Endothelial cell of umbilical vein (primary cell): ENCODE measurements around the gene EVI2B. TPM values are rescaled to one million over a fixed set of nuclear protein-coding genes. Genes with fewer than 3 reads are reported as not detected.

Experiments
- BruUV-seq: library from RNA; stranded (reverse); fragments of 400-500 nt; replicated peaks from 2 replicates; lab custom pipeline; 2021; lab: Mats Ljungman, UMichigan
- CTCF ChIA-PET: fragments of 300-600, 350-600 bp; sonication (Branson Sonifier 250); formaldehyde crosslinking; loops from one replicate; lab custom pipeline; 2021; ENCODE audit warnings: antibody characterized with exemption, inconsistent platforms; lab: Charles Lee
- POLR2A ChIA-PET: fragments of 300-600, 350-600 bp; sonication (Branson Sonifier 250); formaldehyde crosslinking; loops from one replicate; lab custom pipeline; 2021; ENCODE audit warnings: antibody characterized with exemption, inconsistent platforms; lab: Charles Lee
- DNase-seq: peaks from one replicate; pipeline ENCODE4 v3.0.0-alpha.2; 2011; ENCODE audit warnings: low read depth, low spot score
- FAIRE-seq: peaks from 2 replicates; lab custom pipeline; 2011; peaks lifted over from hg19 to GRCh38; lab: Jason Lieb, UNC
- H2AFZ ChIP-seq: 2 replicates; pipeline ENCODE4 v1.6.0; 2012; ENCODE audit warnings: low read depth, low read length, control low read depth, inconsistent platforms
- H3K27ac ChIP-seq: 2 replicates; pipeline ENCODE4 v1.5.1; 2011; ENCODE audit warnings: low read depth, mild to moderate bottlenecking, control low read depth, low read length, moderate library complexity; ENCODE audit not compliant: insufficient read depth
- H3K27me3 ChIP-seq, 2 experiments: 2 replicates each; pipeline versions ENCODE4 v1.6.0 to v1.6.1; 2011; ENCODE audit warnings: low read length in 2 of 2, mixed read lengths in 1 of 2; ENCODE audit not compliant: control insufficient read depth in 2 of 2, insufficient read depth in 2 of 2
- H3K36me3 ChIP-seq, 2 experiments: 2 replicates in 1 of 2; 3 replicates in 1 of 2; pipeline ENCODE4 v1.5.1; 2011; ENCODE audit warnings: low read length in 2 of 2, mild to moderate bottlenecking in 1 of 2, moderate library complexity in 1 of 2; ENCODE audit not compliant: control insufficient read depth in 2 of 2, insufficient read depth in 2 of 2; ENCODE audit errors: extremely low read depth in 1 of 2
- H3K4me1 ChIP-seq: 3 replicates; pipeline ENCODE4 v1.5.1; 2011; ENCODE audit warnings: mild to moderate bottlenecking, low read length; ENCODE audit not compliant: control insufficient read depth, insufficient read depth; ENCODE audit errors: extremely low read depth
- H3K4me2 ChIP-seq: 2 replicates; pipeline ENCODE4 v1.6.1; 2011; ENCODE audit warnings: low read length, control low read depth, mixed read lengths; ENCODE audit not compliant: insufficient read depth
- H3K4me3 ChIP-seq, 3 experiments: fragments of 200-600 bp in 1 of 3; sonication (generic), shearing (Covaris generic) in 1 of 3; replicated peaks in 1 of 3; 2 replicates each; pipeline ENCODE4 v1.5.1; 2011 to 2016; ENCODE audit warnings: control low read depth in 3 of 3, low read length in 3 of 3, mild to moderate bottlenecking in 2 of 3, inconsistent platforms in 1 of 3, low read depth in 1 of 3, moderate library complexity in 1 of 3; ENCODE audit not compliant: insufficient read depth in 1 of 3
- H3K79me2 ChIP-seq: 2 replicates; pipeline ENCODE4 v1.6.0; 2012; ENCODE audit warnings: low read length, inconsistent platforms; ENCODE audit not compliant: control insufficient read depth, insufficient read depth
- H3K9ac ChIP-seq: replicated peaks from 2 replicates; pipeline ENCODE3; 2011; ENCODE audit warnings: low read length, control low read depth; ENCODE audit not compliant: insufficient read depth; ENCODE audit errors: extremely low read depth
- H3K9me1 ChIP-seq: replicated peaks from 3 replicates; pipeline ENCODE4 v1.6.0; 2011; ENCODE audit warnings: mild to moderate bottlenecking, low read length; ENCODE audit not compliant: control insufficient read depth, insufficient read depth; ENCODE audit errors: extremely low read depth
- H3K9me3 ChIP-seq: replicated peaks from 2 replicates; pipeline ENCODE4 v1.5.1; 2012; ENCODE audit warnings: low read length, inconsistent platforms; ENCODE audit not compliant: control insufficient read depth, insufficient read depth
- H4K20me1 ChIP-seq: replicated peaks from 2 replicates; pipeline ENCODE3; 2011; ENCODE audit warnings: mild to moderate bottlenecking, low read length; ENCODE audit not compliant: control insufficient read depth, insufficient read depth; ENCODE audit errors: extremely low read depth
- FOS ChIP-seq: IDR thresholded peaks from 2 replicates; pipeline ENCODE4 v1.6.1; 2011; ENCODE audit warnings: mild to moderate bottlenecking, low read length, moderate library complexity, borderline replicate concordance; ENCODE audit not compliant: insufficient read depth
- GATA2 ChIP-seq: IDR thresholded peaks from 2 replicates; pipeline ENCODE4 v1.7.0; 2011; ENCODE audit warnings: low read depth, mild to moderate bottlenecking, moderate library complexity, mixed read lengths, low read length; ENCODE audit not compliant: insufficient read length, insufficient read depth
- JUN ChIP-seq: IDR thresholded peaks from 2 replicates; pipeline ENCODE4 v1.6.1; 2011; ENCODE audit warnings: borderline replicate concordance, low read depth; ENCODE audit not compliant: insufficient read length, insufficient read depth
- MYC ChIP-seq: IDR thresholded peaks from one replicate; pipeline ENCODE4 v1.6.1; 2011; ENCODE audit warnings: mild to moderate bottlenecking, low read depth, low read length
- POLR2A ChIP-seq: IDR thresholded peaks from 2 replicates; pipeline ENCODE4 v1.6.1; 2012; ENCODE audit warnings: low read depth, mild to moderate bottlenecking, control low read depth, low read length
- POLR2AphosphoS5 ChIP-seq: IDR thresholded peaks from 2 replicates; pipeline ENCODE4 v1.6.1; 2012; ENCODE audit warnings: low read depth, mild to moderate bottlenecking, control low read depth, low read length, moderate library complexity; ENCODE audit not compliant: insufficient read depth
- dilution Hi-C: fragments of 300-500 bp; cut with MboI; formaldehyde crosslinking; loops from one replicate; pipeline ENCODE4 v1.15.0; 2019; ENCODE audit warnings: low sequenced_read_pairs; ENCODE audit not compliant: extremely low pct_ligation_motif_present
- intact Hi-C: fragments of 100-400 bp; cut with micrococcal nuclease; formaldehyde crosslinking; loops from one replicate; pipeline ENCODE4 v1.10.0; 2022
- polyA plus RNA-seq, 4 experiments: library from polyadenylated mRNA; depleted of rRNA in 3 of 4; stranded (reverse) in 3 of 4; unstranded in 1 of 4; fragments of >200 nt; gene quantifications; 2 replicates each; pipeline versions ENCODE4 v1.2.1 to v1.2.3, GENCODE V29; 2011 to 2012; ENCODE audit warnings: missing spikeins in 1 of 4
- total RNA-seq: library from RNA; stranded (reverse); gene quantifications from 2 replicates; pipeline ENCODE4 v1.2.3, GENCODE V29; 2021
- TF ChIP-seq, protein P1 (sequence below), 2 donors: IDR thresholded peaks; 1 replicate in 1 of 2; 2 replicates in 1 of 2; pipeline ENCODE4 v1.5.1; 2011; ENCODE audit warnings: low read length in 2 of 2, mild to moderate bottlenecking in 2 of 2, moderate library complexity in 2 of 2, control low read depth in 1 of 2, inconsistent platforms in 1 of 2, low read depth in 1 of 2; ENCODE audit not compliant: insufficient read depth in 1 of 2; ENCODE audit errors: extremely low read depth in 1 of 2

The EVI2B gene
- total and polyA plus RNA-seq, 2 donors (not counting 3 experiments of a cell fraction or from before 2014, with no cell fraction given), result 1.7 to 1.9 TPM

DNA sequence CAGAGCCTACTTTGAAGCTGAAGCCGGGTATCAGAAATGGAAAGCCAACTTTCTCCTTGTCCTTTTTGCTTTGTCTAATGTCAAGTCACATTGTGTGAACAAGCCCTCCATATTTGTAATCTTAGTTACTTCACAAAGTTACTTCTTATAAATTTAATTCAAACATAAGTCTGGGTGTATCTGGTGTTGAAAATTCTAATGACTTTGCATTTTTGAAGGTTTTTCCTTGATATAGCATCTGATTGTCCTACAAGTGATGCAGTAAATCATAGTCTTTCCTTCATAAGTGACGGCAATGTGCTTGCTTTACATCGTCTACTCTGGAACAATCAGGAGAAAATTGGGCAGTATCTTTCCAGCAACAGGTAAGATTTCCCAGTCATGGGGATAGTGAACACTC lies 53.7 kb downstream of the EVI2B start:
- DNase-seq, result no peak
- H3K4me2 ChIP-seq, result no peak overlapping the region
- H3K9me3 ChIP-seq, result no peaks in the 10 kb centered on the region
- H3K4me3 ChIP-seq, result no peak overlapping the region
- no peaks in the 10 kb centered on the region for H4K20me1 ChIP-seq
- H3K27me3 ChIP-seq, result no peaks in the 10 kb centered on the region
- intact Hi-C loops (no loop called here), dilution Hi-C loops (no loop called here)
- H3K4me1 ChIP-seq, result peaks cover 10% of the 10 kb centered on the region
- TF ChIP-seq MYC, result no peak
- no peak for TF ChIP-seq POLR2AphosphoS5
- TF ChIP-seq GATA2, result no peak
- no peak for TF ChIP-seq POLR2A
- TF ChIP-seq, protein P1, sequence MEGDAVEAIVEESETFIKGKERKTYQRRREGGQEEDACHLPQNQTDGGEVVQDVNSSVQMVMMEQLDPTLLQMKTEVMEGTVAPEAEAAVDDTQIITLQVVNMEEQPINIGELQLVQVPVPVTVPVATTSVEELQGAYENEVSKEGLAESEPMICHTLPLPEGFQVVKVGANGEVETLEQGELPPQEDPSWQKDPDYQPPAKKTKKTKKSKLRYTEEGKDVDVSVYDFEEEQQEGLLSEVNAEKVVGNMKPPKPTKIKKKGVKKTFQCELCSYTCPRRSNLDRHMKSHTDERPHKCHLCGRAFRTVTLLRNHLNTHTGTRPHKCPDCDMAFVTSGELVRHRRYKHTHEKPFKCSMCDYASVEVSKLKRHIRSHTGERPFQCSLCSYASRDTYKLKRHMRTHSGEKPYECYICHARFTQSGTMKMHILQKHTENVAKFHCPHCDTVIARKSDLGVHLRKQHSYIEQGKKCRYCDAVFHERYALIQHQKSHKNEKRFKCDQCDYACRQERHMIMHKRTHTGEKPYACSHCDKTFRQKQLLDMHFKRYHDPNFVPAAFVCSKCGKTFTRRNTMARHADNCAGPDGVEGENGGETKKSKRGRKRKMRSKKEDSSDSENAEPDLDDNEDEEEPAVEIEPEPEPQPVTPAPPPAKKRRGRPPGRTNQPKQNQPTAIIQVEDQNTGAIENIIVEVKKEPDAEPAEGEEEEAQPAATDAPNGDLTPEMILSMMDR (IDR thresholded peaks at IDR 0.05; ENCODE audit: extremely low read depth in 1 of 2, insufficient read depth in 1 of 2, low read depth in 1 of 2, low read length in 2 of 2), result no peak
- no peaks in the 10 kb centered on the region for H3K79me2 ChIP-seq
- no peak overlapping the region for H3K9ac ChIP-seq
- H3K9me1 ChIP-seq, result no peaks in the 10 kb centered on the region
- BruUV-seq, result no TSS peak
- CTCF ChIA-PET, result interaction anchor here (1.8 kb wide), 1 partner anchor 9 kb away, joined by 4 read pairs; no protein-coding TSS in a partner anchor
- no peaks in the 10 kb centered on the region for H3K36me3 ChIP-seq
- FAIRE-seq, result no peak
- POLR2A ChIA-PET, result no interaction called here
- no peak overlapping the region for H2AFZ ChIP-seq
- H3K27ac ChIP-seq, result no peak overlapping the region

DNA sequence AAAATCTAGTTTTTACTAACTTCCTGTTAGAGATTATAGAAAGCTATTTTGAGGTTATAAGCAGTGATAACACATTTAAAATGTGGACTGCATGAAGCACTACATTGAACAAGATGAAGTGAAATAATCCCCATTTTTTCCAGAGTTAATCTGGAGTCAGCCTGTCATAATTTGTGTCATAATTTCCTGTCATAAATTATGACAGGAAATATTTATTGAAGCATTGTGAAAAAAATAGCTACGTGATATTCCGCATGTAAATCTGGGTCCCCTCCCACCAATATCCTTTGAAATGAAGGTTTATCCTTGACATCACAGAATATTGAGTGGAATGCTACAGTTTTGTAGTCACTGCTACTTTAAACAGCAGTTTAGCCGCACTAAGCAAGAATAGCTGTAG lies 56.9 kb downstream of the EVI2B start:
- intact Hi-C loops, result loop anchor here (2.0 kb wide), 1 partner anchor 116 kb away; no protein-coding TSS in a partner anchor
- Histone ChIP-seq H3K27me3 (no peaks in the 10 kb centered on the region), H3K4me2 (peak overlapping the region; percentile 30), H3K9me3 (no peaks in the 10 kb centered on the region), H3K9me1 (no peaks in the 10 kb centered on the region), H3K36me3 (no peaks in the 10 kb centered on the region), H2AFZ (no peak overlapping the region), H4K20me1 (no peaks in the 10 kb centered on the region), H3K27ac (peak overlapping the region; percentile 15), H3K4me3 (no peak overlapping the region), H3K4me1 (peaks cover 10% of the 10 kb centered on the region), H3K9ac (no peak overlapping the region), H3K79me2 (no peaks in the 10 kb centered on the region)
- dilution Hi-C loops, result no loop called here
- DNase-seq (peak; percentile 64), FAIRE-seq (no peak)
- CTCF ChIA-PET, result interaction anchor here (1.0 to 2.0 kb wide), 9 partner anchors 8 to 116 kb away, joined by 3 to 9 read pairs (median 4); partner anchors contain the start of gene EVI2B
- POLR2A ChIA-PET, result no interaction called here
- peak; percentile 30 for TF ChIP-seq JUN
- no peak for TF ChIP-seq MYC
- peak; percentile 18 for TF ChIP-seq FOS
- BruUV-seq, result no TSS peak
